Measurements from ENCODE around the gene PLEKHF1. TPM values are rescaled to one million over a fixed set of nuclear protein-coding genes. Genes with fewer than 3 reads are reported as not detected.

Gene PLEKHF1
- total RNA-seq, 1 donor from 2014 or later, result 28.0 TPM

- intact Hi-C loops (cut with micrococcal nuclease), result loop anchor here (1.0 to 10.0 kb wide), 3 partner anchors 10 to 169 kb away; partner anchors contain the start of gene VSTM2B
- peaks cover 4% of the 10 kb centered on the region for H3K9me3 Mint-ChIP-seq
- peaks cover 11% of the 10 kb centered on the region for H3K4me1 Mint-ChIP-seq (ENCODE audit: low read depth)
- H3K4me3 Mint-ChIP-seq (ENCODE audit: low read depth), result no peak overlapping the region
- peaks cover 5% of the 10 kb centered on the region for H3K36me3 Mint-ChIP-seq (ENCODE audit: low read depth)
- DNase-seq (ENCODE audit: low spot score), result no peak
- H3K27me3 Mint-ChIP-seq (ENCODE audit: low read depth), result no peaks in the 10 kb centered on the region
- no peak overlapping the region for H3K27ac Mint-ChIP-seq
These were observed 28.9 kb downstream of the PLEKHF1 start for GRCh38 chr19:29694161-29694560.

- no peaks in the 10 kb centered on the region for H3K9me3 Mint-ChIP-seq
- H3K4me3 Mint-ChIP-seq (ENCODE audit: low read depth), result no peak overlapping the region
- H3K36me3 Mint-ChIP-seq (ENCODE audit: low read depth), result no peaks in the 10 kb centered on the region
- intact Hi-C loops (cut with micrococcal nuclease), result loop anchor here (1.0 to 10.0 kb wide), 3 partner anchors 9 to 170 kb away; partner anchors contain the start of gene VSTM2B
- no peaks in the 10 kb centered on the region for H3K27me3 Mint-ChIP-seq (ENCODE audit: low read depth)
- no peak overlapping the region for H3K27ac Mint-ChIP-seq
- H3K4me1 Mint-ChIP-seq (ENCODE audit: low read depth), result peaks cover 8% of the 10 kb centered on the region
- peak; percentile 71 for DNase-seq (ENCODE audit: low spot score)
These were observed 29.7 kb downstream of the PLEKHF1 start for GRCh38 chr19:29694669-29695627.

GRCh38 chr19:29695765-29696564, 30.7 kb downstream of the PLEKHF1 start:
- intact Hi-C loops (cut with micrococcal nuclease), result loop anchor here (10.0 kb wide), 1 partner anchor 171 kb away; the partner anchor contains the start of gene VSTM2B

GRCh38 chr19:29696565-29696846, 31.2 kb downstream of the PLEKHF1 start:
- Mint-ChIP-seq H3K4me1 (ENCODE audit: low read depth) (peaks cover 4% of the 10 kb centered on the region), H3K36me3 (ENCODE audit: low read depth) (peaks cover 2% of the 10 kb centered on the region), H3K9me3 (no peaks in the 10 kb centered on the region), H3K27me3 (ENCODE audit: low read depth) (no peaks in the 10 kb centered on the region), H3K4me3 (ENCODE audit: low read depth) (no peak overlapping the region), H3K27ac (no peak overlapping the region)
- DNase-seq (ENCODE audit: low spot score), result no peak
- intact Hi-C loops (cut with micrococcal nuclease), result loop anchor here (10.0 kb wide), 1 partner anchor 172 kb away; the partner anchor contains the start of gene VSTM2B

More at GRCh38 chr19:29695765-29696564, 30.7 kb downstream of the PLEKHF1 start:
- H3K9me3 Mint-ChIP-seq, result no peaks in the 10 kb centered on the region
- H3K36me3 Mint-ChIP-seq (ENCODE audit: low read depth), result peaks cover under 1% of the 10 kb centered on the region
- no peak overlapping the region for H3K4me3 Mint-ChIP-seq (ENCODE audit: low read depth)
- no peaks in the 10 kb centered on the region for H3K27me3 Mint-ChIP-seq (ENCODE audit: low read depth)
- H3K27ac Mint-ChIP-seq, result no peak overlapping the region
- peaks cover 6% of the 10 kb centered on the region for H3K4me1 Mint-ChIP-seq (ENCODE audit: low read depth)
- no peak for DNase-seq (ENCODE audit: low spot score)

GRCh38 chr19:29697523-29698261, 32.4 kb downstream of the PLEKHF1 start:
- intact Hi-C loops (cut with micrococcal nuclease), result loop anchor here (10.0 kb wide), 1 partner anchor 173 kb away; the partner anchor contains the start of gene VSTM2B
- H3K4me3 Mint-ChIP-seq (ENCODE audit: low read depth), result no peak overlapping the region
- no peaks in the 10 kb centered on the region for H3K27me3 Mint-ChIP-seq (ENCODE audit: low read depth)
- peaks cover 11% of the 10 kb centered on the region for H3K36me3 Mint-ChIP-seq (ENCODE audit: low read depth)
- H3K4me1 Mint-ChIP-seq (ENCODE audit: low read depth), result peaks cover 6% of the 10 kb centered on the region
- H3K27ac Mint-ChIP-seq, result no peak overlapping the region
- no peaks in the 10 kb centered on the region for H3K9me3 Mint-ChIP-seq
- DNase-seq (ENCODE audit: low spot score), result no peak

GRCh38 chr19:29699861-29700260, 34.6 kb downstream of the PLEKHF1 start:
- no peaks in the 10 kb centered on the region for H3K27me3 Mint-ChIP-seq (ENCODE audit: low read depth)
- intact Hi-C loops (cut with micrococcal nuclease), result loop anchor here (10.0 kb wide), 1 partner anchor 175 kb away; the partner anchor contains the start of gene VSTM2B
- H3K9me3 Mint-ChIP-seq, result no peaks in the 10 kb centered on the region
- DNase-seq (ENCODE audit: low spot score), result no peak
- no peak overlapping the region for H3K27ac Mint-ChIP-seq
- peaks cover 11% of the 10 kb centered on the region for H3K4me1 Mint-ChIP-seq (ENCODE audit: low read depth)
- H3K36me3 Mint-ChIP-seq (ENCODE audit: low read depth), result peaks cover 25% of the 10 kb centered on the region
- no peak overlapping the region for H3K4me3 Mint-ChIP-seq (ENCODE audit: low read depth)

GRCh38 chr19:29700498-29700897, 35.2 kb downstream of the PLEKHF1 start:
- DNase-seq (ENCODE audit: low spot score), result no peak
- intact Hi-C loops (cut with micrococcal nuclease), result no loop called here
- H3K4me1 Mint-ChIP-seq (ENCODE audit: low read depth), result peaks cover 14% of the 10 kb centered on the region
- H3K27me3 Mint-ChIP-seq (ENCODE audit: low read depth), result no peaks in the 10 kb centered on the region
- H3K27ac Mint-ChIP-seq, result no peak overlapping the region
- H3K9me3 Mint-ChIP-seq, result no peaks in the 10 kb centered on the region
- no peak overlapping the region for H3K4me3 Mint-ChIP-seq (ENCODE audit: low read depth)
- peaks cover 30% of the 10 kb centered on the region for H3K36me3 Mint-ChIP-seq (ENCODE audit: low read depth)

- intact Hi-C loops (cut with micrococcal nuclease), result no loop called here
- Mint-ChIP-seq H3K27ac (no peak overlapping the region), H3K4me1 (ENCODE audit: low read depth) (peaks cover 18% of the 10 kb centered on the region), H3K36me3 (ENCODE audit: low read depth) (peaks cover 49% of the 10 kb centered on the region), H3K27me3 (ENCODE audit: low read depth) (no peaks in the 10 kb centered on the region), H3K9me3 (no peaks in the 10 kb centered on the region), H3K4me3 (ENCODE audit: low read depth) (no peak overlapping the region)
- no peak for DNase-seq (ENCODE audit: low spot score)
These were observed 37.1 kb downstream of the PLEKHF1 start for GRCh38 chr19:29702161-29702962.

- H3K9me3 Mint-ChIP-seq, result no peaks in the 10 kb centered on the region
- no peak overlapping the region for H3K4me3 Mint-ChIP-seq (ENCODE audit: low read depth)
- intact Hi-C loops (cut with micrococcal nuclease), result no loop called here
- DNase-seq (ENCODE audit: low spot score), result no peak
- H3K27ac Mint-ChIP-seq, result no peak overlapping the region
- H3K4me1 Mint-ChIP-seq (ENCODE audit: low read depth), result peaks cover 22% of the 10 kb centered on the region
- peaks cover 54% of the 10 kb centered on the region for H3K36me3 Mint-ChIP-seq (ENCODE audit: low read depth)
- H3K27me3 Mint-ChIP-seq (ENCODE audit: low read depth), result no peaks in the 10 kb centered on the region
These were observed 37.7 kb downstream of the PLEKHF1 start for GRCh38 chr19:29702963-29703320.

GRCh38 chr19:29704562-29705558, 39.6 kb downstream of the PLEKHF1 start:
- no peak for DNase-seq (ENCODE audit: low spot score)
- Mint-ChIP-seq H3K36me3 (ENCODE audit: low read depth) (peaks cover 66% of the 10 kb centered on the region), H3K27me3 (ENCODE audit: low read depth) (no peaks in the 10 kb centered on the region), H3K27ac (peak overlapping the region; percentile 98), H3K9me3 (no peaks in the 10 kb centered on the region), H3K4me3 (ENCODE audit: low read depth) (peak overlapping the region; percentile 48), H3K4me1 (ENCODE audit: low read depth) (peaks cover 28% of the 10 kb centered on the region)
- intact Hi-C loops (cut with micrococcal nuclease), result loop anchor here (1.0 kb wide), 2 partner anchors 9 to 11 kb away; no protein-coding TSS in a partner anchor

- no peak overlapping the region for H3K4me3 Mint-ChIP-seq (ENCODE audit: low read depth)
- peaks cover 73% of the 10 kb centered on the region for H3K36me3 Mint-ChIP-seq (ENCODE audit: low read depth)
- no peaks in the 10 kb centered on the region for H3K9me3 Mint-ChIP-seq
- intact Hi-C loops (cut with micrococcal nuclease), result loop anchor here (1.0 kb wide), 1 partner anchor 9 kb away; no protein-coding TSS in a partner anchor
- DNase-seq (ENCODE audit: low spot score), result no peak
- H3K27ac Mint-ChIP-seq, result peak overlapping the region; percentile 98
- H3K4me1 Mint-ChIP-seq (ENCODE audit: low read depth), result peaks cover 36% of the 10 kb centered on the region
- no peaks in the 10 kb centered on the region for H3K27me3 Mint-ChIP-seq (ENCODE audit: low read depth)
These were observed 40.4 kb downstream of the PLEKHF1 start for GRCh38 chr19:29705706-29706105.

Data from activated T-helper 2 cell treated with anti-CD3 and anti-CD28 coated beads, Interferon-gamma antibody, Interleukin-2, Interleukin-4, amounts not matched to agents 10 μg/mL and 5 μg/mL and 100 μg/mL, durations not matched to agents 14 hours and 24 hours and 36 hours (primary cell).